Tibial nerve (tissue), 4 donors: Measurements from ENCODE around the gene SRPK1.

ENCODE experiments used
- CTCF ChIP-seq, 5 experiments: fragments of 200-600 bp in 3 of 5; fragments of 450-650 bp in 2 of 5; sonication (generic) in 3 of 5; IDR thresholded peaks; one replicate each; pipeline ENCODE4 v1.5.1; 2016 to 2019; ENCODE audit warnings: antibody characterized with exemption in 5 of 5, mild to moderate bottlenecking in 3 of 5, moderate library complexity in 2 of 5
- EP300 ChIP-seq, 2 donors: sonication (generic); formaldehyde crosslinking; IDR thresholded peaks; one replicate each; pipeline ENCODE4 v1.6.1; 2017; ENCODE audit warnings: antibody characterized with exemption in 2 of 2, mild to moderate bottlenecking in 1 of 2
- POLR2A ChIP-seq, 2 donors: fragments of 450-650 bp; IDR thresholded peaks; one replicate each; pipeline ENCODE4 v1.6.1; 2017; ENCODE audit warnings: antibody characterized with exemption in 2 of 2, mild to moderate bottlenecking in 2 of 2, moderate library complexity in 2 of 2

- no peak for TF ChIP-seq POLR2A (IDR thresholded peaks at IDR 0.05)
- no peak for TF ChIP-seq CTCF (IDR thresholded peaks at IDR 0.05)
- TF ChIP-seq EP300 (IDR thresholded peaks at IDR 0.05) = no peak
Measured at GRCh38 chr6:35960187-35960586, 39.3 kb upstream of the SRPK1 start.
